Liver (tissue), 9 donors: ENCODE measurements around the gene ITGA7. TPM values are rescaled to one million over a fixed set of nuclear protein-coding genes. Genes with fewer than 3 reads are reported as not detected.

Experiments used
- DNase-seq: peaks from one replicate; pipeline ENCODE4 v3.0.0-alpha.2; 2017; ENCODE audit warnings: low spot score
- H3K27ac ChIP-seq, 2 donors: one replicate each; pipeline ENCODE4 v1.7.0; 2013; ENCODE audit warnings: inconsistent platforms in 2 of 2, low read length in 2 of 2, control low read depth in 1 of 2, low read depth in 1 of 2, mild to moderate bottlenecking in 1 of 2
- H3K27me3 ChIP-seq, 4 donors: one replicate each; pipeline versions ENCODE4 v1.6.1 to v1.7.0; 2013; ENCODE audit warnings: low read length in 3 of 4, inconsistent platforms in 1 of 4, mild to moderate bottlenecking in 1 of 4, moderate library complexity in 1 of 4; ENCODE audit not compliant: control insufficient read depth in 4 of 4, insufficient read depth in 4 of 4
- H3K36me3 ChIP-seq, 4 donors: one replicate each; pipeline versions ENCODE4 v1.6.1 to v1.7.0; 2013; ENCODE audit warnings: low read length in 3 of 4, mild to moderate bottlenecking in 3 of 4, low read depth in 1 of 4, moderate library complexity in 1 of 4; ENCODE audit not compliant: control insufficient read depth in 4 of 4, insufficient read depth in 3 of 4
- H3K4me1 ChIP-seq, 4 donors: one replicate each; pipeline versions ENCODE4 v1.6.1 to v1.7.0; 2013; ENCODE audit warnings: low read length in 3 of 4, mild to moderate bottlenecking in 3 of 4, moderate library complexity in 1 of 4; ENCODE audit not compliant: control insufficient read depth in 4 of 4, insufficient read depth in 4 of 4
- H3K4me3 ChIP-seq, 3 donors: one replicate each; pipeline versions ENCODE4 v1.6.1 to v1.7.0; 2013; ENCODE audit warnings: low read length in 3 of 3, control low read depth in 1 of 3, low read depth in 1 of 3, mild to moderate bottlenecking in 1 of 3
- H3K9ac ChIP-seq, 2 donors: one replicate each; pipeline ENCODE4 v1.7.0; 2013; ENCODE audit warnings: low read length in 2 of 2, mild to moderate bottlenecking in 2 of 2, moderate library complexity in 2 of 2, control low read depth in 1 of 2, low read depth in 1 of 2
- H3K9me3 ChIP-seq, 4 donors: one replicate each; pipeline versions ENCODE4 v1.6.1 to v1.7.0; 2013; ENCODE audit warnings: low read length in 3 of 4; ENCODE audit not compliant: control insufficient read depth in 4 of 4
- ATF3 ChIP-seq: IDR thresholded peaks from 2 replicates; pipeline ENCODE4 v1.6.1; 2016; ENCODE audit warnings: antibody characterized with exemption
- CTCF ChIP-seq: fragments of 150-350 bp; IDR thresholded peaks from 2 replicates; pipeline ENCODE4 v1.5.1; 2017; ENCODE audit warnings: improper control_type of control experiment, low read depth, low read length; ENCODE audit not compliant: missing input control
- EGR1 ChIP-seq, 2 donors: IDR thresholded peaks; 2 replicates each; pipeline ENCODE4 v1.6.1; 2016 to 2018; ENCODE audit warnings: antibody characterized with exemption in 2 of 2, low read depth in 2 of 2
- FOXA1 ChIP-seq: IDR thresholded peaks from 2 replicates; pipeline ENCODE4 v1.6.1; 2016; ENCODE audit warnings: antibody characterized with exemption
- FOXA2 ChIP-seq: IDR thresholded peaks from 2 replicates; pipeline ENCODE4 v1.6.1; 2016; ENCODE audit warnings: antibody characterized with exemption
- GABPA ChIP-seq, 2 donors: IDR thresholded peaks in 1 of 2; conservative IDR thresholded peaks in 1 of 2; 2 replicates each; pipeline ENCODE4 v1.6.1; 2016; ENCODE audit warnings: antibody characterized with exemption in 2 of 2, mild to moderate bottlenecking in 1 of 2, moderate library complexity in 1 of 2
- HNF4A ChIP-seq, 2 donors: conservative IDR thresholded peaks; 2 replicates each; pipeline ENCODE4 v1.6.1; 2016; ENCODE audit warnings: antibody characterized with exemption in 2 of 2, mild to moderate bottlenecking in 2 of 2
- HNF4G ChIP-seq: IDR thresholded peaks from 2 replicates; pipeline ENCODE4 v1.6.1; 2016; ENCODE audit warnings: antibody characterized with exemption
- JUND ChIP-seq, 2 donors: IDR thresholded peaks; 2 replicates each; pipeline ENCODE4 v1.6.1; 2016; ENCODE audit warnings: antibody characterized with exemption in 2 of 2
- MAX ChIP-seq: IDR thresholded peaks from 2 replicates; pipeline ENCODE4 v1.6.1; 2016; ENCODE audit warnings: antibody characterized with exemption
- NR2F2 ChIP-seq: IDR thresholded peaks from 2 replicates; pipeline ENCODE4 v1.6.1; 2016; ENCODE audit warnings: antibody characterized with exemption
- RAD21 ChIP-seq, 2 donors: IDR thresholded peaks; 2 replicates each; pipeline ENCODE4 v1.6.1; 2016; ENCODE audit warnings: antibody characterized with exemption in 2 of 2, mild to moderate bottlenecking in 2 of 2
- REST ChIP-seq: IDR thresholded peaks from 2 replicates; pipeline ENCODE4 v1.6.1; 2016; ENCODE audit warnings: antibody characterized with exemption, mild to moderate bottlenecking
- RXRA ChIP-seq, 2 donors: IDR thresholded peaks; 2 replicates each; pipeline ENCODE4 v1.6.1; 2017 to 2018; ENCODE audit warnings: antibody characterized with exemption in 2 of 2, mild to moderate bottlenecking in 1 of 2
- SP1 ChIP-seq: IDR thresholded peaks from 2 replicates; pipeline ENCODE4 v1.6.1; 2018; ENCODE audit warnings: antibody characterized with exemption, mild to moderate bottlenecking
- TAF1 ChIP-seq: conservative IDR thresholded peaks from 2 replicates; pipeline ENCODE4 v1.6.1; 2016; ENCODE audit warnings: antibody characterized with exemption, mild to moderate bottlenecking
- YY1 ChIP-seq: IDR thresholded peaks from 2 replicates; pipeline ENCODE4 v1.6.1; 2016; ENCODE audit warnings: antibody characterized with exemption, mild to moderate bottlenecking
- ZBTB33 ChIP-seq: IDR thresholded peaks from 2 replicates; pipeline ENCODE4 v1.6.1; 2016; ENCODE audit warnings: antibody characterized with exemption
- WGBS: extraction: QIAGEN DNeasy Blood & Tissue Kit; methylation state at CpG from one replicate; pipeline ENCODE4 v1.1.7; 2013; 5-methylcytosine and 5-hydroxymethylcytosine counted together
- polyA plus RNA-seq, 2 donors: library from polyadenylated mRNA; stranded (reverse) in 1 of 2; unstranded in 1 of 2; fragments of 200-250 nt in 1 of 2; fragments of >200 nt in 1 of 2; fragmentation: Nextera tagmentation in 1 of 2; extraction: Ambion mirVana in 1 of 2; gene quantifications; one replicate each; pipeline versions ENCODE4 v1.2.1 to v1.2.3, GENCODE V29; 2013 to 2015
- total RNA-seq, 2 donors: library from RNA; depleted of rRNA; stranded (reverse); fragments of >200 nt; gene quantifications; one replicate each; pipeline ENCODE4 v1.2.3, GENCODE V29; 2014
- donor health status: healthy.
- donor health status: healthy.
- donor health status: healthy.
- donor health status: healthy.
- donor health status: healthy.

ITGA7 gene
- total and polyA plus RNA-seq, 4 donors, result 0.98 to 4.9 (median 3.3) TPM

- TF ChIP-seq RAD21 (IDR thresholded peaks at IDR 0.05) (no peak), MAX (no peak), YY1 (peak; percentile 27), GABPA (IDR thresholded peaks at IDR 0.05 in 1 of 2, conservative IDR thresholded peaks at IDR 0.05 in 1 of 2) (peak in 1 of 2 donors; percentile 19)
Measured at GRCh38 chr12:55728186-55728938, 20.7 kb upstream of the ITGA7 start.

GRCh38 chr12:55727643-55728185 is 20.0 kb upstream of the ITGA7 start:
- H3K27ac ChIP-seq, result peak overlapping the region; percentile 93 to 96
- peak overlapping the region; percentile 55 to 88 (median 84) for H3K4me3 ChIP-seq
- 27% methylated on average over 9 of the region's 9 CpGs for WGBS
- H3K27me3 ChIP-seq, result no peaks in the 10 kb centered on the region
- H3K9me3 ChIP-seq, result no peaks in the 10 kb centered on the region
- peak overlapping the region; percentile 67 to 86 for H3K9ac ChIP-seq
- H3K4me1 ChIP-seq, result peaks cover 5 to 47% (median 31%) of the 10 kb centered on the region in 4 donors
- DNase-seq, result peak; percentile 59
- peaks cover 0 to 17% (median 9%) of the 10 kb centered on the region in 4 donors for H3K36me3 ChIP-seq
- TF ChIP-seq RXRA (IDR thresholded peaks at IDR 0.05), result no peak

More at GRCh38 chr12:55728186-55728938, 20.7 kb upstream of the ITGA7 start:
- H3K27me3 ChIP-seq, result no peaks in the 10 kb centered on the region
- H3K4me1 ChIP-seq, result peaks cover 5 to 41% (median 28%) of the 10 kb centered on the region in 4 donors
- peaks cover 0 to 17% (median 9%) of the 10 kb centered on the region in 4 donors for H3K36me3 ChIP-seq
- peak overlapping the region; percentile 93 to 96 for H3K27ac ChIP-seq
- under 1% methylated on average over 61 of the region's 61 CpGs for WGBS
- no peaks in the 10 kb centered on the region for H3K9me3 ChIP-seq
- H3K4me3 ChIP-seq, result peak overlapping the region; percentile 55 to 88 (median 84)
- DNase-seq, result peak; percentile 63
- H3K9ac ChIP-seq, result peak overlapping the region; percentile 67 to 86

- peak overlapping the region in 2 of 3 donors; percentile 55 to 84 for H3K4me3 ChIP-seq
- H3K27ac ChIP-seq, result peak overlapping the region; percentile 93 to 96
- H3K9ac ChIP-seq, result peak overlapping the region in 1 of 2 donors; percentile 36
- no peaks in the 10 kb centered on the region for H3K9me3 ChIP-seq
- WGBS, result 66% methylated on average over 10 of the region's 10 CpGs
- H3K36me3 ChIP-seq, result peaks cover 0 to 17% (median 9%) of the 10 kb centered on the region in 4 donors
- H3K4me1 ChIP-seq, result peaks cover 5 to 48% (median 31%) of the 10 kb centered on the region in 4 donors
- no peaks in the 10 kb centered on the region for H3K27me3 ChIP-seq
- no peak for TF ChIP-seq YY1
- TF ChIP-seq NR2F2, result no peak
- TF ChIP-seq FOXA2, result no peak
- no peak for TF ChIP-seq ZBTB33
- TF ChIP-seq HNF4G, result no peak
- TF ChIP-seq REST, result no peak
- no peak for TF ChIP-seq RXRA (IDR thresholded peaks at IDR 0.05)
- TF ChIP-seq SP1, result no peak
- TF ChIP-seq GABPA (IDR thresholded peaks at IDR 0.05 in 1 of 2, conservative IDR thresholded peaks at IDR 0.05 in 1 of 2), result no peak
- TF ChIP-seq MAX, result no peak
- no peak for TF ChIP-seq ATF3
- TF ChIP-seq CTCF, result no peak
- no peak for TF ChIP-seq RAD21 (IDR thresholded peaks at IDR 0.05)
- TF ChIP-seq TAF1, result no peak
- no peak for TF ChIP-seq JUND (IDR thresholded peaks at IDR 0.05)
- TF ChIP-seq HNF4A (conservative IDR thresholded peaks at IDR 0.05), result no peak
- no peak for TF ChIP-seq FOXA1
- no peak for TF ChIP-seq EGR1 (IDR thresholded peaks at IDR 0.05; ENCODE audit: low read depth in 2 of 2)
- DNase-seq, result no peak
Measured at GRCh38 chr12:55726971-55727370, 19.3 kb upstream of the ITGA7 start.
